ENCODE measurements around the gene ANTXR1.

- TF ChIP-seq CTCF (conservative IDR thresholded peaks at IDR 0.05; ENCODE audit: low read depth, low read length) (no peak), EZH2 (IDR thresholded peaks at IDR 0.05; ENCODE audit: borderline replicate concordance, low read depth, low read length, poor library complexity, severe bottlenecking) (no peak)
These were observed 247.7 kb downstream of the ANTXR1 start for GRCh38 chr2:69260666-69261065.

Measured in A673 (cell line).